NK-92 (cell line): ENCODE data around the gene OOEP.

ENCODE experiments used
- DNase-seq: peaks from one replicate; lab custom pipeline; 2025; ENCODE audit not compliant: unreplicated experiment; lab: John Stamatoyannopoulos, UW

OOEP gene

DNA sequence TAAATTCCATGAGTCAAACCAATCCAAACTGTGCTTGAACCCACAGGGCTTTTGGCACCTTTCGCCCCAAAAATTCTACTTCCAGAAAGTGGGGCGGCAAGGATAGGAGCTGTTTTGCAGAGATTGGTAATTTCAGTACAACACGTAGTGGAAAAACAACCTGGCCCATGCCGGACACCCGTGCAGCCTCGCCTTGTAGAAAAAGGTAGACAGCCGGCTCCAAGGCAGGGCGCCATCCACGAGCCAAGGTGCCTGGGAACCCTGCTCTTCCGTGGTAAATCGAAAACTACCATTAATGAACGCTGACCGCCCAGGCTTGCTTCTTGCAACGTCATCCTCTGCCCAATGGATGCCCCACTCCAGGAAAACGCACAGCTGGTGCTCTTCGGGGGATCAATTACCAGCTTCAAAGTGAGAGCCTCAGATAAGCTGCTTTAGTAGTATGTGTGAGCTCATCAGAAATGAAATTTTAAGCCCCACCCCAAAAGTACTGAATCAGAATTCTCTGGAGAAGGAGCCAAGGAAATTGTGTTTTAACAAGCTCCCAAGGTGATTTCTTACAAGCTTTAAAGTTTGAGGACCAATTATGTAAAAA, 1.8 kb downstream of the OOEP start:
- DNase-seq, result no peak

DNA sequence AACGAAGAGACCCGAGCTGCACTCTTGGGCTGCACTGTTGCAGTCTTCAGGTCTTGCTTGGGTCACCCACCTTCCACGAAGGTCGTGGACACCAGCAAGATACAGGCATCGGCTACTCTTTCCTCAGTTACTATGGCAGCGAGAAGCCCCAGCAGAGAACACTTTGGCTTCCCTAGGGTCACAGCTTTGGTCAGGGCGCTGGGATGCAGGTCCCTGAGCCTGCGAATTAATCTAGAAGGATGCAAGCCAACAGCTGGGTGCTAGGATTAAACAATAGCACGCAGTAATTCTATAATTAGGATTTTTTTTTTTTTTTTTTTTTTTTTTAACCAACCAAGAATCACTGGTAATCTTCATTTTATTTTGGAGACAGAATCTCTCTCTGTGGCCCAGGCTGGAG, 5.1 kb downstream of the OOEP start:
- no peak for DNase-seq

DNA sequence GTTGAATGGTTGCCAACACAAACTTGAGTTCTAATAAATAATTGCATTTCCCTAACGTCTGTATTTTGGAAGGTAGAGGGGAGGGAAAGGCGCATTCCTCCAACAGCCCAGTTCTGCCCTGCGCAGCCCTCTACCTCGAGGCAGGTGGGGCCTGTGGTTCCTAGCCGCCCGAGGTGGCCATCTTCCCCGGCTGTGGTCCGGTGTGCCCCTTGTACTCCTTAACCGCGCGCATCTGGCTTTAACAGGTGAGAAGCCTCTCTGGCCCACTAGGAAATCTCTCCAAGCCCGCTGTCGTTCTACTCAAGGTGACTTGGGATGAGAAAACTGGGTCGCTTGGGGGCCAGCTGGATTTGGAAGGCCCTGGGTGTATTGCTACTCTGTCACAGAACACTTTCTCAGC, 5.6 kb downstream of the OOEP start:
- DNase-seq, result no peak

DNA sequence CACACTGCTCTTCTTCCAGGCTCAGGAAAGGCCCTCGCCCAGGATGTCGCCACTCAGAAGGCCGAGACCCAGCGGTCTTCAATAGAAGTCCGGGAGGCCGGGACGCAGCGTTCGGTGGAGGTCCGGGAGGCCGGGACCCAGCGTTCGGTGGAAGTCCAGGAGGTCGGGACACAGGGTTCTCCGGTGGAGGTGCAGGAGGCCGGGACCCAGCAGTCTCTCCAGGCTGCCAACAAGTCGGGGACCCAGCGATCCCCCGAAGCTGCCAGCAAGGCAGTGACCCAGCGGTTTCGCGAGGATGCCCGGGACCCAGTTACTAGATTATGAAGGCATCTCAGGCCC, 6.2 kb downstream of the OOEP start:
- no peak for DNase-seq

- no peak for DNase-seq
Observed at GRCh38 chr6:73362869-73363536, 6.7 kb downstream of the OOEP start.

- no peak for DNase-seq
Observed at GRCh38 chr6:73362358-73362757, 7.3 kb downstream of the OOEP start, which contains the start of gene KHDC3L. Gene KHDC3L, plus strand, starts transcription at chr6:73362658. Its CDS starts 72 bp downstream, at chr6:73362730.

DNA sequence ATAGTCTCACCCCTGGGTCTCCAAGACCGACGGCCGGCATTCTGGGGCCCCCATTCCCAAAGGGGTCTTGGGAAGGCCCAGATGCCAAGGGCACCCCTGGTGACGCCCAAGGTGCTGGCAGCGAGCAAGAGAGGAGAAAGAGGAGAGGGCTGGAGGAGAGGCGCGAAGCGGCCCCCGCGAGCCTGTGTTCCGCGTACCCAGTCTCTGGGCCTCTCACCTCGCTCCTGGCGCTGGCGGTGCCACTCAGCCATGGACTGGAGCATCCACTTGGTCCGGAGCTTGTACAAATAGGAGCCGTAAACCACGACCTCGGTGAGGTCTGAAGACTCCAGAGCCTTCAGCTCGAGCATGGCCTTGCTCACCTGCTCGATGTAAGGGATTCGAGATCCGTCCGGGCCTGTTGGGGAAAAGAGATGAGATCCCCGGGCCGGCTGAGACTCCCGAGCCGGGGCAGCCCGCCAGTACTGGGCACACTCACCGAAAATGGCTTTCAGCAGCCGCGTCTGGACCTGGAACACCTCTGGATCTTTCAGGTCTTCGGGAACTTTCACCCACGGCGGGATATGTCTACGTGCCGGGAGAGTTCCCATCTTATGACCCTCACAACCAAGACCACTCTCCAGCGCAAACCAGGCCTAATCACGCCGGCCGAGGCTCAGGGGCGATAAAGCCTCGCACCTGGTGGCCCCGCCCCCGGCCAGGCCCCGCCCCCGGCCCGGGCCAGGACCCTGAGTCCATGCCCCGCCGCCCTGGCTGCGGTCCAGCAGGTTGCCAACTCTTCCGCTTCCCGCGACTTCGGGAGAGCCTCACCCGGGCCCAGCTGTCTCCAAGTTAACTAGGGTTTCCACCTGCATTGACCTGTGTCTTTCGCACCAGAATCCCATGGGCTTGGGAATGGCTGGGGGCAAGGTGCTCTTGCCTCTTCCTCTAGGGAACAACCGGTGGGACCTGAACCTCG, 15.8 kb downstream of the OOEP start, which contains the start of gene DPPA5:
DPPA5 (minus strand) TSS at position 641 of the 958 bp plus-strand sequence; CDS start at position 590, 51 bp downstream.
- DNase-seq, result no peak

DNA sequence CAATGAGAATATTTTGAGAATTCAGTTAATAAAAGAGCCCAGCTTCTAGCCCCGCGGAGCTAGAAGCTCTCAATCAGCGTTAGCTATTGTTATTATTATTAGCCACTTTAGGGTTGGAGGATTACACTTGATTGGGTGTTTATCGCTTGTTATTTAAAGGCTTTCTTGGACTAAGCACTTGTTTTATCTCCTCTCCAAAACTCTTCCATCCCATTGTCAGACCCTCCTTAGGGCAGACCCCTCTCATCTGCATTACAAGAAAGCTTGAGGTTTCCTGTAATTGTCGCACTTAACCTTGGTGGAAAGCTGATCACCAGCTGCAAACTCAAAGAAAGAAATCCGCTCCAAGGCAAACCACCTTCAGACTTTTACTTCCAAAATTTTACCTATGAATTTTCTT, 20.4 kb downstream of the OOEP start:
- DNase-seq, result no peak

DNA sequence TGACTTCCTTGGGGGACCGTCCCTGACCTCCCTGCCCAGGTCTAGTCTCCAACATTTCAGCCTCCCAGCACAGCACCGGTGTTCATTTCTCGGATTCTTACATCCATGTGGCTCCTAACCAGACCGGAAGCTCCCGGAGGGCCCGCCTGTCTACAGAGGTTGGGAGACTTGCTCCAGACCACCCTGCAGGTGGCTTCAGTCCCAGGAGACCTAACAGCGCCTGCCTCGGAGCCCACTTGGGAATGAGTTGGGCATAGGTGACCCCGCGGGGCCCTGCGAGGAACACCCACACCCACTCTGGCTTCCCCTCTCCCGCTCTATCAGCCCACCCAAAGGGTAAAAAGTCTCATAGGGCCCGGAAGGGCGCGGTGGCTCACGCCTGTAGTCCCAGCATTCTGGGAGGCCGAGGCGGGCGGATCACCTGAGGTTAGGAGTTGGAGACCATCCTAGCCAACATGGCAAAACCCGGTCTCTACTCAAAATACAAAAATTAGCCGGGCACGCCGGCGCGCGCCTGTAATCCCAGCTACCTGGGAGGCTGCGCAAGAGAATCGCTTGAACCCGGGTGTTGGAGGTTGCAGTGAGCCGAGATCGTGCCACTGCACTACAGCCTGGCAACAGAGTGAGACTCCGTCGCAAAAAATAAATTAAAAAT, 21.0 kb downstream of the OOEP start:
- DNase-seq, result no peak

DNA sequence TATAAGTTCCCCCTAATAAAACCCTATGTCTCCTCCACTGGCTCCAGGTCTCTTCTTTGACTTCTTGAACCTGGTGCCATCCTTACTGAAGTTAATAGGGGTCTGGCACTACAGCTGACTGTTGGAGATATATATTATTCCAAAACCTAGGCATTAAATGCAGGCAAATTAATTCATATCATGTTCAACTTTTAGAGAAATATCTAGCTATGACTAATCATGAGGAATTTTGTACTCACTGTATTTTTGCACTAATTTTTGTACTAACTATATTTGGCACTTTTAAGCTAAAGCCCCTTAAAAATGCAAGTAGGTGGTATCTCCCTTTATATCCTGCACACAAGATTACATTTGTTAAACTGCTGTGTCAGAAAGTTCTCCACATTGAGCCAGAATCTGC, 26.5 kb downstream of the OOEP start:
- no peak for DNase-seq

DNA sequence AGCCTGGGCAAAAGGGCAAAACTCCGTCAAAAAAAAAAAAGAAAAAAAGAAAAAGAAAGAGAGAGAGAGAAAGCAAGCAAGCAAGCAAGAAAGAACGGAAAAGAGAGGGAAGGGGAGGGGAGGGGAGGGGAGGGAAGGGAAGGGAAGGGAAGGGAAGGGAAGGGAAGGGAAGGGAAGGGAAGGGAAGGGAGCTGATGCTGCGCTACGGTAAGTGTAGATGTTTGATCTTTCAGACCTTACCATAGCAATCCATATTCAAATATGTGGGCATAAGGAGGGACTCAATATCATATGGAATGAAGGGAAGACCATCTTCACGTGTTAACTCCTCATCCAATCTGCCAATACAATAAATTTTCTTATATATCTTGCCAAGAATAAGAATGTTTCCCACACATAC, 27.5 kb downstream of the OOEP start:
- no peak for DNase-seq

- no peak for DNase-seq
Observed at GRCh38 chr6:73341335-73341734, 28.4 kb downstream of the OOEP start.

- DNase-seq, result no peak
Observed at GRCh38 chr6:73340048-73340447, 29.6 kb downstream of the OOEP start.

DNA sequence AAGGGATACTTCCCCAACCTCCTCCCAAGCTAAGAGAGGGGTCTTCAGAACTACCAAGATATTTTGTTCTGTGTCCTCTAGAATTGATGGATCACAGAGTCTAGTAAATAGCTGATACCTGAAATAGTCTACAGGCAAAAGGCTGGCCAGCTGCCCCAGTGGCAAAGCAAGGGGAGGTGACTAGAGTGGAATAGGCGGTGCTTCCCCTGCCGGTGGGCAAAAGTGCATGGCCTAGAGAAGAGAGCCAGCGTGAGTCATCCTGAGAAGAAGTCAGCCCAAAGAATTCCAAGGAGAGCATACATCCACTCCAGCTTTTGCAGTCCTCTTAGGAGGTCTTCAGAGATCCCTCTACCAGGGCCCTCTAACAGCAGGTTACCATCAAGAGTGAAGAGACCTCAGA, 30.4 kb downstream of the OOEP start:
- no peak for DNase-seq

- no peak for DNase-seq
Observed at GRCh38 chr6:73329201-73329600, 40.5 kb downstream of the OOEP start.

DNA sequence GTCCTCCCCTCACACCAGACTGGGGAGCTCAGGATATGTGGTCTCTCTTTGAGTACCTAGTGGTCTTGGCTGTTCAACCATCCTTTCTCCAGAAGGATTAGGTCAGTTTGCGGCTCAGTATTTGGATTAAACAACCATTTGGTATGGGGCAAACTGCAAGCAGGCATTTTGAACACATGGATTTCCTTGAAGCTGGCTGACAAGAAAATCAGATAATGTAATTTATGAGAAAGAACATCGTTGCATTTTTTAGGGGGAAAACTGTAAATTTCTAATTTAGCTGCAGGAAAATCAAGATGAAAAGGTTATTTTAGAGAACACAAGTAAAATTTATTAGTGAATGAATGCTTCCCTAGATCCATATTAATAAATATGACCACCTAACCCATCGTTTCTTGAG, 40.9 kb downstream of the OOEP start:
- no peak for DNase-seq

- no peak for DNase-seq
Observed at GRCh38 chr6:73325656-73326055, 44.0 kb downstream of the OOEP start.

GRCh38 chr6:73323323-73323722, 46.4 kb downstream of the OOEP start:
- no peak for DNase-seq
